ENCODE measurements around the gene ALK.
"Not testable (repeated sequence)": the region's sequence is repeated elsewhere in the genome, so short reads cannot be mapped to it uniquely, and the experiment has no call there.

The ALK gene

GRCh38 chr2:29829841-29830240 is 91.5 kb downstream of the ALK start:
- CTCF ChIA-PET, result no interaction called here
- TF ChIP-seq CTCF (IDR thresholded peaks at IDR 0.05; ENCODE audit: control extremely low read depth, extremely low read depth, low read depth, missing control alignments), result no peak
- POLR2A ChIA-PET, result no interaction called here
- DNase-seq (ENCODE audit: extremely low spot score), result no peak

GRCh38 chr2:29824145-29824544 is 97.2 kb downstream of the ALK start:
- DNase-seq (ENCODE audit: extremely low spot score); POLR2A ChIA-PET: not testable (repeated sequence)
- CTCF ChIA-PET, result interaction anchor here (1.4 kb wide), 1 partner anchor 17 kb away, joined by 3 read pairs; no protein-coding TSS in a partner anchor

GRCh38 chr2:29821591-29821990 is 99.8 kb downstream of the ALK start:
- POLR2A ChIA-PET, result no interaction called here
- no peak for DNase-seq (ENCODE audit: extremely low spot score)

GRCh38 chr2:29819570-29819969 is 101.8 kb downstream of the ALK start:
- DNase-seq (ENCODE audit: extremely low spot score), result no peak
- no peak for TF ChIP-seq CTCF (IDR thresholded peaks at IDR 0.05; ENCODE audit: control extremely low read depth, extremely low read depth, low read depth, missing control alignments)
- CTCF ChIA-PET, result interaction anchor here (1.6 kb wide), 1 partner anchor 10 kb away, joined by 4 read pairs; no protein-coding TSS in a partner anchor
- POLR2A ChIA-PET, result no interaction called here

More at GRCh38 chr2:29821591-29821990, 99.8 kb downstream of the ALK start:
- CTCF ChIA-PET, result no interaction called here
- TF ChIP-seq CTCF (IDR thresholded peaks at IDR 0.05; ENCODE audit: control extremely low read depth, extremely low read depth, low read depth, missing control alignments), result no peak

GRCh38 chr2:29817801-29818680 is 103.3 kb downstream of the ALK start:
- DNase-seq (ENCODE audit: extremely low spot score), result no peak
- ChIA-PET POLR2A (no interaction called here), CTCF (no interaction called here)
- TF ChIP-seq CTCF (IDR thresholded peaks at IDR 0.05; ENCODE audit: control extremely low read depth, extremely low read depth, low read depth, missing control alignments), result no peak

GRCh38 chr2:29817299-29817698 is 104.1 kb downstream of the ALK start:
- ChIA-PET CTCF (no interaction called here), POLR2A (no interaction called here)
- no peak for TF ChIP-seq CTCF (IDR thresholded peaks at IDR 0.05; ENCODE audit: control extremely low read depth, extremely low read depth, low read depth, missing control alignments)
- no peak for DNase-seq (ENCODE audit: extremely low spot score)

- CTCF ChIA-PET, result interaction anchor here (1.4 kb wide), 1 partner anchor 17 kb away, joined by 4 read pairs; no protein-coding TSS in a partner anchor
- no peak for DNase-seq (ENCODE audit: extremely low spot score)
- TF ChIP-seq CTCF (IDR thresholded peaks at IDR 0.05; ENCODE audit: control extremely low read depth, extremely low read depth, low read depth, missing control alignments), result no peak
- POLR2A ChIA-PET, result no interaction called here
These were observed 104.7 kb downstream of the ALK start for GRCh38 chr2:29816651-29817050.

Measured in GM10248 (cell line).